Skeletal muscle tissue (tissue), 4 donors: Measurements from ENCODE around the gene RNPEP. TPM values are rescaled to one million over a fixed set of nuclear protein-coding genes. Genes with fewer than 3 reads are reported as not detected.

Experiments
- H3K27ac ChIP-seq: one replicate; pipeline ENCODE4 v1.7.0; 2013; ENCODE audit warnings: mild to moderate bottlenecking, low read depth, low read length, inconsistent platforms
- H3K27me3 ChIP-seq, 3 donors: one replicate each; pipeline ENCODE4 v1.7.0; 2013; ENCODE audit warnings: low read length in 3 of 3; ENCODE audit not compliant: control insufficient read depth in 3 of 3, insufficient read depth in 3 of 3
- H3K36me3 ChIP-seq, 3 donors: one replicate each; pipeline ENCODE4 v1.7.0; 2013; ENCODE audit warnings: low read length in 3 of 3; ENCODE audit not compliant: control insufficient read depth in 3 of 3, insufficient read depth in 3 of 3
- H3K4me1 ChIP-seq, 3 donors: one replicate each; pipeline ENCODE4 v1.7.0; 2013; ENCODE audit warnings: low read length in 3 of 3, mild to moderate bottlenecking in 3 of 3; ENCODE audit not compliant: control insufficient read depth in 3 of 3, insufficient read depth in 3 of 3
- H3K4me3 ChIP-seq, 3 donors: one replicate each; pipeline ENCODE4 v1.7.0; 2013; ENCODE audit warnings: low read length in 3 of 3
- H3K9ac ChIP-seq, 3 donors: one replicate each; pipeline ENCODE4 v1.7.0; 2013; ENCODE audit warnings: low read length in 3 of 3, mild to moderate bottlenecking in 3 of 3, moderate library complexity in 2 of 3, low read depth in 1 of 3
- H3K9me3 ChIP-seq, 3 donors: one replicate each; pipeline ENCODE4 v1.7.0; 2013; ENCODE audit warnings: low read length in 3 of 3; ENCODE audit not compliant: control insufficient read depth in 3 of 3
- total RNA-seq: library from RNA; depleted of rRNA; stranded (reverse); fragments of >200 nt; gene quantifications from one replicate; pipeline ENCODE4 v1.2.3, GENCODE V29; 2014
- donor health status: Osteomylitis.

The RNPEP gene
- total RNA-seq, 1 donor from 2014 or later, result 14.6 TPM

DNA sequence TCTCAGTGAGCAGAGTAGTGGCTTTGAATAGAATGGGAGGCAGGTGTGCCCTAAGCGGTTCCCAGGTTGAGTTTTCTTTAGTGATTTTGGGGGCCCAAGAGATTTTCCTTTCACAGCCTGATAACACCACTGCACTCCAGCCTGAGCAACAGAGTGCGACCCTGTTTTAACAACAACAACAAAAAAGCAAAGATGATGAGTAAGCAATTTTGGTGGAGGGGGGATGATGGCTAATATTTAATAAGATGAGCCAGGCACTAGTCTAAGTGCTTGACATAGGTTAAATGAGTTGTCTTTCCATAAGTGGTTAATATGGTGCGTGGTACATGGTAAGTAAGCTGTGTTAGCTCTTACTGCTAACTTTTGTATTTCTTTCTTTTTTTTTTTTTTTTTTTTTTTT, 2.0 kb downstream of the RNPEP start:
- H3K27me3 ChIP-seq, result no peaks in the 10 kb centered on the region
- no peak overlapping the region for H3K27ac ChIP-seq
- H3K4me3 ChIP-seq, result no peak overlapping the region
- H3K9ac ChIP-seq, result no peak overlapping the region
- no peaks in the 10 kb centered on the region for H3K9me3 ChIP-seq
- H3K4me1 ChIP-seq, result peaks cover 9 to 24% (median 19%) of the 10 kb centered on the region in 3 donors
- H3K36me3 ChIP-seq, result peaks cover 4 to 10% (median 4%) of the 10 kb centered on the region in 3 donors

DNA sequence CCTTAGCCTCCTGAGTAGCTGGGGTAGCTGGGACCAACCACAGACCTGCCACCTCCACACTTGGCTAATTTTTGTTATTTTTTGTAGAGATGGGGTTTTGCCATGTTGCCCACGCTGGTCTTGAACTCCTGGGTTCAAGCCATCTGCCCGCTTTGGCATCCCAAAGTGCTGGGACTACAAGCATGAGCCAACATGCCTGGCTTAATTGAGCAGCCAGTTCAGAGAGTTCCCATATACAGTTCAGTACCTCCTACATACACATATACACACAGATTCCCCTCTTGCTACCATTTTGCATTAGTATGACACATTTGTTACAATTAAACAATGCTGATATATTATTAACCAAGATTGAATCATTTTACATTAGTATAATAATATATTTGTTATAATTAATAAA, 2.9 kb downstream of the RNPEP start:
- Histone ChIP-seq H3K4me3 (no peak overlapping the region), H3K36me3 (peaks cover 10 to 17% (median 12%) of the 10 kb centered on the region in 3 donors), H3K9me3 (no peaks in the 10 kb centered on the region), H3K4me1 (peaks cover 9 to 24% (median 19%) of the 10 kb centered on the region in 3 donors), H3K27ac (no peak overlapping the region), H3K27me3 (no peaks in the 10 kb centered on the region), H3K9ac (no peak overlapping the region)

DNA sequence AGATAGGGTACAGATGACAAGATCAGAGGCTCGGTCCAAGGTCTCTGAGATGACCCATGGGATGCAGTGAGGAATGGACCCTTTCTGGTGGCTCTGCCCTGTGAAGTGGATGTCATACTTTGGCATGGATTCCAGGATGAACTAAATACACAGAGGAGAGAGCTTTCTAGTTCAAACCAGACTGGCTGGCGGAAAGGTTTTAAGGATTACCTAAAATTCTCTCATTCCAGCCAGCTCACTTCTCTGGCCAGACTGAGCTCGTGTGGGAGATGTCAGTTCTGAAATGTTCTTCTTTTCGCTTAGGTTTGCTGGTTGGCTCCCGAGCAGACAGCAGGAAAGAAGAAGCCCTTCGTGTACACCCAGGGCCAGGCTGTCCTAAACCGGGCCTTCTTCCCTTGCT, 6.2 kb downstream of the RNPEP start:
- H3K27me3 ChIP-seq, result no peaks in the 10 kb centered on the region
- no peak overlapping the region for H3K9ac ChIP-seq
- no peaks in the 10 kb centered on the region for H3K9me3 ChIP-seq
- H3K4me1 ChIP-seq, result peaks cover 4 to 14% (median 11%) of the 10 kb centered on the region in 3 donors
- no peak overlapping the region for H3K4me3 ChIP-seq
- H3K27ac ChIP-seq, result no peak overlapping the region
- peaks cover 26 to 36% (median 34%) of the 10 kb centered on the region in 3 donors for H3K36me3 ChIP-seq

DNA sequence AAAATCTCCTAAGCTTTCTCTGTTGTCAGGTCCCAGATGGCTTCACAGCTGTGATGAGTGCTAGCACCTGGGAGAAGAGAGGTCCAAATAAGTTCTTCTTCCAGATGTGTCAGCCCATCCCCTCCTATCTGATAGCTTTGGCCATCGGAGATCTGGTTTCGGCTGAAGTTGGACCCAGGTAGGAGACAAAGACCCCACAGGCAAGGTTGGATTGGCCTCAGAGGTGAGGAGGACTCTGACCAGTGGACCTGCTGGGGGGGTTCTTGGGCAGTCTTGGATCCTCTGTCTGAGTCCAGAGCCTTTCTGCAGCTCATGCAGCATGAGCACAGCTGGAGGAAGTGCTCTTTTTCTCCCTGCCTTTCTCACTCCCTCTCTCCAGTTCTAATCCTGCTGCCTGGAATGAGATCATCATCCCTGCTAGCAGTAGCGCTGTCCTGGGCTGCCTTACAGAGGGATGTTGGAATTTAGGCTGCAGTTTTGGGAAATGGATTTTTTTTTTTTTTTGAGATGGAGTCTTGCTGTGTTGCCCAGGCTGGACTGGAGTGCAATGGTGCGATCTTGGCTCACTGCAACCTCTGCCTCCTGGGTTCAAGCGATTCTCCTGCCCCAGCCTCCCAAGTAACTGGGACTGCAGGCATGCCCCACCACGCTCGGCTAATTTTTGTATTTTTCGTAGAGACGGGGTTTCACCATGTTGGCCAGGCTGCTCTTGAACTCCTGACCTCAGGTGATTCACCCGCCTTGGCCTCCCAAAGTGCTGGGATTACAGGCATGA, 7.1 kb downstream of the RNPEP start:
- Histone ChIP-seq H3K27me3 (no peaks in the 10 kb centered on the region), H3K27ac (no peak overlapping the region), H3K36me3 (peaks cover 34 to 42% (median 37%) of the 10 kb centered on the region in 3 donors), H3K9me3 (no peaks in the 10 kb centered on the region), H3K4me1 (peaks cover 2 to 11% (median 7%) of the 10 kb centered on the region in 3 donors), H3K4me3 (no peak overlapping the region), H3K9ac (no peak overlapping the region)

DNA sequence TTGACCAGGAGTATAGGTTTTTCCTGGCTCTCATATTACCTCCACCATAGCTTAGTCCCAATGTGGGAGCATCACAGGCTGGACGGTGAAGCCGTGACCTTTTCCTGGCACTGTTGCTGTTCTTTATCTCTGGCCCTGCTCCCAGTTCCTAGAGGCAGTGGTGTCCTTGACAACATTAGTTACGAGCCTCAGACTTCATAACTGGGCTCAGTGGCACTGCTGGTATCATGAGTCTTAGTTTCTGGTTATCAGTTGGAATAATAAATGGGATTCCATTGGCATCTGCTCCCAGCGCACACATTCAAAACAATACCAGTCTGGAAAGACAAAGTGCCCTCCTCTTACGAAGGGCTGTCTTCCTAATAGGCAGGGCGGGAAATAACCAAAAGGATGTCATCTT, 8.0 kb downstream of the RNPEP start:
- no peak overlapping the region for H3K9ac ChIP-seq
- H3K9me3 ChIP-seq, result no peaks in the 10 kb centered on the region
- H3K36me3 ChIP-seq, result peaks cover 37 to 45% (median 37%) of the 10 kb centered on the region in 3 donors
- H3K4me3 ChIP-seq, result no peak overlapping the region
- peaks cover 2 to 7% (median 7%) of the 10 kb centered on the region in 3 donors for H3K4me1 ChIP-seq
- no peaks in the 10 kb centered on the region for H3K27me3 ChIP-seq
- H3K27ac ChIP-seq, result no peak overlapping the region

DNA sequence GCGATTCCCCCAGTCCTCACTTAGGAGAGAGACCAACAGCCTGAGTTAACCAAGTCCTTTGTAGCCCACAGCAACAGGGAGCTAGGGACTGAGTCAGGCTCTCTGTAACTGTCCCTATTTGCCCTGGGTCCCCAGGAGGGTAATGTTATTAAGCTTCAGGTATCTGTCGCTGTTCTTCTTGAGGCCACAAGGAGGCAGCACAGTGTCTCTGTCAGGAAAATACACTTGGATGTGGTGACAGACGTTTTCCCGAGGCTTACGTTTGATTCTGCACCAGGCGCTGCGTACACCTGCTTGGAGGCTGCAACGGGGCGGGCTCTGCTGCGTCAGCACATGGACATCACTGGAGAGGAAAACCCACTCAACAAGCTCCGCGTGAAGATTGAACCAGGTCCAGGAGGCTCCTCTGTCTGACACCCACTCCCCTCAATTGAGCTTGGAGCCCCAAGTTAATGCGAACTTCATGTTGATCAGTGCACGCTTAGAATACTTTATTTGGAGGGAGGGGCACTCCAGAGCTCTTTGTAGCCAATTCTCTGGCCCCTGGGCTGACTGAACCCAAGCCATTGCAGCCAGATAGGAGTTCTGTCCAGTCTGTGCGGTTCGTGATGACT, 17.3 kb downstream of the RNPEP start:
- peaks cover 59 to 62% (median 60%) of the 10 kb centered on the region in 3 donors for H3K36me3 ChIP-seq
- H3K27ac ChIP-seq, result no peak overlapping the region
- no peaks in the 10 kb centered on the region for H3K9me3 ChIP-seq
- no peak overlapping the region for H3K9ac ChIP-seq
- H3K27me3 ChIP-seq, result no peaks in the 10 kb centered on the region
- H3K4me3 ChIP-seq, result no peak overlapping the region
- H3K4me1 ChIP-seq, result no peaks in the 10 kb centered on the region

DNA sequence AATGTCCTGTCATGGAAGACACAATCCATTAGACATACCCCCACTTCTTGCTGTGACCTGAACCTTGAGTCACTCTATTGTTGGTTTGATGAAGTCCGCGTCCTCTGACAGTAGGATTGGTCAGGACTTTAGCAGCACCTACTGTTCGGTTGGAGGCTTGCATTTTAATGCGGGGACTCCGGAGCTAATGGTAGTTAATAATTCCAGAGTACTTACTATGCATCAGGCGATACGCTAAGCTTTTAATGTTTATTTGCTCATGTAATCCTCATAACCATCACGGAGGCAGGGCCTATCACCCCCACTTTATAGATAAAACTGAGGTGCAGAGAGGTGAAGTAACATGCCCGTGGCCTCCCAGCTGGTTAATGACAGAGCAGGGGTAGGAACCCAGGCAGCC, 20.1 kb downstream of the RNPEP start:
- no peaks in the 10 kb centered on the region for H3K4me1 ChIP-seq
- H3K27me3 ChIP-seq, result no peaks in the 10 kb centered on the region
- no peaks in the 10 kb centered on the region for H3K9me3 ChIP-seq
- H3K27ac ChIP-seq, result no peak overlapping the region
- no peak overlapping the region for H3K9ac ChIP-seq
- H3K36me3 ChIP-seq, result peaks cover 50 to 66% (median 62%) of the 10 kb centered on the region in 3 donors
- H3K4me3 ChIP-seq, result no peak overlapping the region

DNA sequence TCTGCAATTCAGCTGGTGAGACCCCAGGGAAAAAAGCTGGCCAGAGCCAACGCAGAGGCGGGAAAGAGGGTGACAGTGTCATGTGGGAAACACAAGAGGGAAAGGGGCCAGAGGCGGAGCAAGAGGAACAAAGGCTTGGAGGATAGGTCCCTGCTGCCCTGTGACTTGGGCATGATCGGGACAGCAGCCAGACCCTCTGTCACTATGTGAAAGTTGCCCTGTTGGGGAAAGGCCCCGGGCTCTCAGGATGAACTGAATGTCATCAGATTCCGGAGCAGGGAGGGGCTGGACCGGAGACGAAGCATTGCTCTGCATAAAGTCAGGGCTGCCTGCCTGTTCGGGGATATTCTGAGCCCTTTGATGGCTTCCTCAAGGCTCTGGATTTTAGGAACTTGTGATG, 22.3 kb downstream of the RNPEP start:
- H3K36me3 ChIP-seq, result peaks cover 50 to 66% (median 60%) of the 10 kb centered on the region in 3 donors

DNA sequence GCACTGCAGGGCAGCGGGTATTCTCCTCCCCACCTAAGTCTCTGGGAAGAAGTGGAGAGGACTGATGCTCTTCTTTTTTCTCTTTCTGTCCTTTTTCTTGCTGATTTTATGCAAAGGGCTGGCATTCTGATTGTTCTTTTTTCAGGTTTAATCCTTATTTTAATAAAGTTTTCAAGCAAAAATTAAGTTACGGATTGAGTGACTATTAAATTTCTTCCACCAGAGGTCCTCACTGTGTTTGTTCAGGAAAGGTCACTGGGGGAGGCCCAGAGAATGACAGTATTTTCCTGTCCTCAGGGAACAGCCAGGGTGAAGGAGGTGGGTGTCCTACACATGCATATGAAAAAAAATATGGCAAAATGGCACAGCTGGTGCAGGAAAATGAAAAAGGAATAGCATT, 23.5 kb downstream of the RNPEP start:
- Histone ChIP-seq H3K36me3 (peaks cover 46 to 58% (median 50%) of the 10 kb centered on the region in 3 donors), H3K9me3 (no peaks in the 10 kb centered on the region), H3K4me1 (peaks cover 0 to 2% (median 0%) of the 10 kb centered on the region in 3 donors), H3K27me3 (no peaks in the 10 kb centered on the region), H3K27ac (no peak overlapping the region), H3K4me3 (no peak overlapping the region), H3K9ac (no peak overlapping the region)

More for the DNA sequence above, 22.3 kb downstream of the RNPEP start:
- Histone ChIP-seq H3K9me3 (no peaks in the 10 kb centered on the region), H3K27ac (no peak overlapping the region), H3K4me1 (peaks cover 0 to 2% (median 0%) of the 10 kb centered on the region in 3 donors), H3K4me3 (no peak overlapping the region), H3K9ac (no peak overlapping the region), H3K27me3 (no peaks in the 10 kb centered on the region)

DNA sequence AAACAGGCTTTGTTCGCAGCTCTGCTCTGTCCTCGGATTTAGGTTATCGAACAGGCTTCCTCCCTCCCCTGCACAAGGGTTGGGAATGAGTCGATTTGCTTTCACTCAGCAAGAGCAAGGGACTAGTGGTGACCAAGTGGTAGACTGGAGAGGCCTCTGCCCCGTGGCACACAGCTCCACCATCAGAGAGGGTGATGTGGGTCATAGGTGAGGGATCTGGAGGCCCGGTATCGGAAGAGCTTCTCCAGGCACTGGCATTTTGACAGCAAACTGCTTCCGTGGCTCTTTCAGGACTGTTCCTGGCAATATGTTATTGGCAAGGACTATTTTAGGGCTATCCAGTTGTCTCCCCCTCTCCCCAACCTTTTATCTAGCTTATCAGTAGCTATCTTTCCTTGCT, 24.9 kb downstream of the RNPEP start:
- Histone ChIP-seq H3K4me3 (no peak overlapping the region), H3K27me3 (no peaks in the 10 kb centered on the region), H3K36me3 (peaks cover 38 to 47% (median 39%) of the 10 kb centered on the region in 3 donors), H3K4me1 (peaks cover 0 to 2% (median 0%) of the 10 kb centered on the region in 3 donors), H3K9ac (no peak overlapping the region), H3K27ac (no peak overlapping the region), H3K9me3 (no peaks in the 10 kb centered on the region)
